ENCODE results near the gene PPIF. TPM values are rescaled to one million over a fixed set of nuclear protein-coding genes. Genes with fewer than 3 reads are reported as not detected.

The PPIF gene
- polyA plus RNA-seq, 6 donors from 2014 or later, result 9.5 to 16.1 (median 12.7) TPM

DNA sequence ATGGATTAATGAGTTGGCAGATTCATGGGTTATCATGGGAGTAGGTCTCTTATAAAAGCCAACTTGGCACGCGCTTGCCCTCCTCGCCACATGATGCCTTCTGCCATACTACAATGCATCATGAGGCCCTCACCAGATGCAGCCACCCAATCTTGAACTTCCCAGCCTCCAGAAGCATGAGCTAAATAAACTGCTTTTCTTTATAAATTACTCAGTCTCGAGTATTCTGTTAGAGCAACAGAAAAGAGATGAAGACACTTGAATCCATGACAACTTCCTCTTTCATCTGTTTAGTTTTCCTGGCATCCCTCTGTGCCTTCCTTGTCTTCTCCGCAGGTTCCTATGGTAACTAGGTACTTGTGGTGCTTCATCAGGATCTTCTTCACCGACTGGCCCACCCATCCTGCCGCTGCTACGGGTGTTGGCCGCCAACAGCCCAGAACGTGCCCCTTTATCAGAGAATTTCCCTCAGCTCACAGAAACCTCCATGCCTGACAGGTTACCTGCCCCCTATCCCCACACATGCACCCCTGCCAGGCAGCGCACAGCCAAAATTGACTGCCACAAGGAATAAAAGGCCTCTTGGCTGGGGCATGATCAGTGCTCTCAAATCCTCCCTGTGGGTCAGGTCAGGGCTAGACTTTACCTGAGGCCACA is 28.0 kb upstream of the PPIF start:
- Mint-ChIP-seq H3K4me1 (peaks cover 36 to 58% (median 45%) of the 10 kb centered on the region in 3 donors), H3K36me3 (peaks cover 7% of the 10 kb centered on the region in 2 donors), H3K4me3 (peak overlapping the region in 2 of 8 donors; percentile 1 to 83), H3K9me3 (peaks cover 0 to 6% (median 2%) of the 10 kb centered on the region in 7 donors), H3K27me3 (no peaks in the 10 kb centered on the region), H3K27ac (peak overlapping the region in 1 of 6 donors; percentile 85)
- ATAC-seq (ENCODE audit: low read depth in 2 of 2) (no peak), DNase-seq (no peak)

DNA sequence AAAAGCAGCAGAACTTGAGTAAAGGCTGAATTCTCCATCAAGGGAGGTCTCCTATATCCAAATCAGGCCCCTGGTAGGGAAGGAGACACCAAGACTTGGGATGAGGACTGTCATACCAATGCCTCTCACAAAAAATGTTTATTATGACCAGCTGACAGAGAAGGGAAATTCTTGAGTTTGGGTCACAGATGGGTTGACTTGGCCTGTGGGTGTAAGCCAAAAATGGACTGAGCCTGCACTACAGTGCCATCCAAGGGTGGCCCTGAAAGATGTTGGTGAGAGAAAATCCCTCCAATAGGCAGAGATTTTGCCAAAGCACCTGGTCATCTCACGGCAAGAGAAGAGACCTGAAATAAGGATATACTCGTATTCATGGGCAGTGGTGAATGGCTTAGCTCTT is 27.0 kb upstream of the PPIF start:
- Mint-ChIP-seq H3K27me3 (no peaks in the 10 kb centered on the region), H3K4me3 (no peak overlapping the region), H3K27ac (peak overlapping the region in 1 of 6 donors; percentile 56), H3K4me1 (peaks cover 36 to 58% (median 45%) of the 10 kb centered on the region in 3 donors), H3K36me3 (peaks cover 7% of the 10 kb centered on the region in 2 donors), H3K9me3 (peaks cover 0 to 6% (median 2%) of the 10 kb centered on the region in 7 donors)
- ATAC-seq (ENCODE audit: low read depth in 2 of 2), result no peak
- no peak for DNase-seq

DNA sequence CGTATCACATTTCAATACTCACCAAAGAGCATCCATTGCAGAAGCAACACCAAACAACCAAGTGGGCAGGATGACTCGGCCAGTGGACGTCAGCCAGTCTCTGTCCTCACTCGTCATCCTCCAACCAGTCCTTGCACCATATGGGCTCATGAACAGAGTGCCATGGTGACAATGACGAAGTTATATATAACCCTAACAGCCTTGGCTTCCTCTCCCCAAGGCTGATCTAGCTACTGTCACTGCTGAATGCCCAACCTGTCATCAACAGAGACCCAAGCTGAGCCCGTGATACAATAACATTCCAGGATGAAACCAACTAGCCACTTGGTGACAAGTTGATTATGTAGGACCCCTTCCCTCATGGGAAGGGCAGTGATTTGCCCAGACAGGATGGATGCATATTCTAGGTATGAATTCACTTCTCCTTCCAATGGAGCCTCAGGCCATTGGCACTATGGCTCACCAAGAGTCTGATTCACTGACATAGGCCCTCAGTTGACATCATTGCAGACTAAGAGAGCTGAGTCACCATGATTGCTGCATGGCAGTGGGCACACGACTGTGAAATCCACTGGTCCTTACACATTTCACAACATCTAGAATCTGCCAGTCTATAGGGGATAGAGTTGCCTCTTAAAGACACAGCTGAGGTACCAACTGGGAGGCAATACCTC is 26.3 kb upstream of the PPIF start:
- ATAC-seq (ENCODE audit: low read depth in 2 of 2) (no peak), DNase-seq (no peak)
- Mint-ChIP-seq H3K4me3 (no peak overlapping the region), H3K9me3 (peaks cover 0 to 6% (median 2%) of the 10 kb centered on the region in 7 donors), H3K27me3 (no peaks in the 10 kb centered on the region), H3K36me3 (peaks cover 1 to 7% of the 10 kb centered on the region in 2 donors), H3K27ac (no peak overlapping the region), H3K4me1 (peaks cover 36 to 53% (median 45%) of the 10 kb centered on the region in 3 donors)

DNA sequence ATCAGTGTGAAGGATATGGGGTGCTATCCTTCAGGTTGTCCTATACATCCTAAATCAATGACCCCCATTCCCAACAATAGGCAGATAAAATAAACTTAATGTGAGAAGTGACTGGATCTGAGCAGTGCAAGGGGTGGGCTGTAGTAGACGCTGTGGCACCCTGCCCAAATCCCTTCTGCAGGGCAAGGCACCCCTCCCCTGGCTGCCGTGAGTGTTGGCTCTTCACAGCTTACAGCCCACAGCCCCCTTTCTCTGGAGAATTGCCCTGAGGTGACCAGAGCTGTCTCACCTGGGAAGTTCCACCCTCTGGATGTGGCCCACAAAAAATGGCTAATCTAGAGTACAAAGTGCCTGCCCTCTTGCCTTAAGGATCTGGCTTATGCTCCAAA is 25.8 kb upstream of the PPIF start:
- Mint-ChIP-seq H3K4me1 (peaks cover 36 to 51% (median 45%) of the 10 kb centered on the region in 3 donors), H3K9me3 (peaks cover 0 to 6% (median 2%) of the 10 kb centered on the region in 7 donors), H3K36me3 (peaks cover 0 to 7% of the 10 kb centered on the region in 2 donors), H3K27ac (no peak overlapping the region), H3K4me3 (no peak overlapping the region), H3K27me3 (no peaks in the 10 kb centered on the region)
- ATAC-seq (ENCODE audit: low read depth in 2 of 2), result no peak
- no peak for DNase-seq

DNA sequence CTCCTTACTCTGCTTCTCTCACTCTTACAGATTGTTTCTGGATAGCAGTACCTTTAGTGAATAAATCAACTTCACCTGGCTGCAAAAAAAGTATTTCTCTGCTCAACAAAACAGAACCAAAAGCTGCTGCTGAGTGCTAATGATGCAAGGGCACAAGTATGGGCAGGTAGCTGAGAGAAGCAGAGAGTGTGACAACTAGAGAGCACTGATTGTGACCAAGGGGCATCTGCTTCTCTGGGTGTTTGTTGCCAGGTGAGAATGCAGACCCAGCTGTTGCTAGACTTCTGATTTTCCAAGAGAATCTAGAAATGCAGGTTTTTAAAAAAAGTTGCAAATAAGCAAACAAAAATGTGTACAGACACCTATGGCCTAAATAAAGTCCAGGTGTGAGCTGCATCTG is 25.3 kb upstream of the PPIF start:
- peaks cover 0 to 6% (median 2%) of the 10 kb centered on the region in 7 donors for H3K9me3 Mint-ChIP-seq
- no peak overlapping the region for H3K27ac Mint-ChIP-seq
- ATAC-seq (ENCODE audit: low read depth in 2 of 2) (no peak), DNase-seq (no peak)
- H3K4me3 Mint-ChIP-seq, result peak overlapping the region in 1 of 8 donors; percentile 13
- no peaks in the 10 kb centered on the region for H3K27me3 Mint-ChIP-seq
- H3K36me3 Mint-ChIP-seq, result peaks cover 0 to 7% of the 10 kb centered on the region in 2 donors
- peaks cover 31 to 47% (median 40%) of the 10 kb centered on the region in 3 donors for H3K4me1 Mint-ChIP-seq

DNA sequence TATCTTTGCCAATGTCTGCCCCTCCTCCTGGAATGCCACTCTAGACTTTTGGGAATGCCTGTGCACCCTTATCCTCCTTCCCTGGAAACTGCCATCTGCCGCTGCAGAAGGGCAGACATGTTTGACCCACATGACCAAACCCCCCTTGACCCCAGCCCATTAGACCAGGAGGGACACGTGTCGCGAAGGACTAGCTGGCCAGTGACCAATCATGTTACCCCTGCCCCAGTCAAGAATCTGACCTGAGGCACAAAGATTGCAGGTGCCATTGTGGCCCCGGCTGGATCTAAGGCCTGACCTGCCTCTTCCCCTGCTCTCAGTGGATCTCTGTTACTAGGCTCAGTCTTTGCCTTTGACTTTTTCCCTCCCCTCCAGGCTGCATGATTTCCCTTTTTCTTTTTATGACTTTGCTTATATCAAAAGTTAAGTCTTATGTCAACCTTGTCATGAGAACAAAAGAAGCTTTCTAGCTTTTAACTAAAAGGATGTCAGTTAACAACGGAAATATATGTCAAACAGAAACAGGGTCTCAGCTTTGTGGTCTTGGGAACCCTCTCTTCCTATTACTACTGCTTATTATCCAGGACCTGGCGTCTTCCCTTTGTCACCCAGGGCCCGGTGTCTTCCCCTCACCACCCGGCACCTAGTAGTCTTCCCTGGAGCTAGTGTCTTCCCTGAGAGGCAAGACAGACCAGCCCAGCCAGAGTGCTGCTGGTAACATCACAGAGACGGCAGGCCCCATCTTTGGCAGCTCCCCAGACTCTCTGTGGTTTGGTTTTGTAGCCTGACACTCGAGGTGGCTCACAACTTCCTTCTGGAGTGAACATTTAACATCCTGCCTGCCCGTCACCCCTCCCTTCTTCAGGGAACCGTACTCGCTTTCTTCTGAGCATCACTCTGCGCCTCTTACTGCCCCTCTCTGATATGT is 24.4 kb upstream of the PPIF start:
- H3K36me3 Mint-ChIP-seq, result peaks cover 0 to 7% of the 10 kb centered on the region in 2 donors
- DNase-seq, result peak; percentile 22
- ATAC-seq (ENCODE audit: low read depth in 2 of 2), result peak; percentile 76 to 80
- H3K4me3 Mint-ChIP-seq, result peak overlapping the region in 5 of 8 donors; percentile 1 to 68 (median 12)
- H3K9me3 Mint-ChIP-seq, result peaks cover 0 to 6% (median 2%) of the 10 kb centered on the region in 7 donors
- H3K27ac Mint-ChIP-seq, result peak overlapping the region in 5 of 6 donors; percentile 34 to 74 (median 48)
- H3K4me1 Mint-ChIP-seq, result peaks cover 22 to 37% (median 31%) of the 10 kb centered on the region in 3 donors
- H3K27me3 Mint-ChIP-seq, result no peaks in the 10 kb centered on the region

DNA sequence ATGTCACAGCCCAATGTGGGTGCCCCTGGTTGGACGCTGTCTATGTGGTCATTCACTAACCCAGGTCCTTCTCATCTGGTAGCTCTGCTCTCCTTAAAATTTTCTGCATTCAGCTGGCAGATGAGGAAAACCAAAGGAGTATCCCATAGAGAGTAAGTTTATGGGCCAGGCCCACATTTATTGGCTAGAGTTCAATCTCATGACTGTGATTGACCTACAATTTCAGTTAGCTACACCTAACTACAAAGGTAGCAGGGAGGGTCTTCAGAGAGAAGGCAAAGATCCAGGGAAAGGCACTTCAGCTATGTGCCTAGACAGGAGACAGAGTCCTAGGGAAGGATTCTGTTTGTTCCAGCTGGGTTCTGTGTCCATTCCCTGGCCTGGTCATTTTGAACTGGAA is 23.7 kb upstream of the PPIF start:
- DNase-seq, result no peak
- H3K4me1 Mint-ChIP-seq, result peaks cover 15 to 30% (median 23%) of the 10 kb centered on the region in 3 donors
- peaks cover 0 to 6% of the 10 kb centered on the region in 2 donors for H3K36me3 Mint-ChIP-seq
- H3K9me3 Mint-ChIP-seq, result peaks cover 0 to 6% (median 2%) of the 10 kb centered on the region in 7 donors
- H3K4me3 Mint-ChIP-seq, result peak overlapping the region in 3 of 8 donors; percentile 1 to 21 (median 4)
- no peaks in the 10 kb centered on the region for H3K27me3 Mint-ChIP-seq
- H3K27ac Mint-ChIP-seq, result peak overlapping the region in 4 of 6 donors; percentile 34 to 74 (median 41)
- ATAC-seq (ENCODE audit: low read depth in 2 of 2), result no peak

DNA sequence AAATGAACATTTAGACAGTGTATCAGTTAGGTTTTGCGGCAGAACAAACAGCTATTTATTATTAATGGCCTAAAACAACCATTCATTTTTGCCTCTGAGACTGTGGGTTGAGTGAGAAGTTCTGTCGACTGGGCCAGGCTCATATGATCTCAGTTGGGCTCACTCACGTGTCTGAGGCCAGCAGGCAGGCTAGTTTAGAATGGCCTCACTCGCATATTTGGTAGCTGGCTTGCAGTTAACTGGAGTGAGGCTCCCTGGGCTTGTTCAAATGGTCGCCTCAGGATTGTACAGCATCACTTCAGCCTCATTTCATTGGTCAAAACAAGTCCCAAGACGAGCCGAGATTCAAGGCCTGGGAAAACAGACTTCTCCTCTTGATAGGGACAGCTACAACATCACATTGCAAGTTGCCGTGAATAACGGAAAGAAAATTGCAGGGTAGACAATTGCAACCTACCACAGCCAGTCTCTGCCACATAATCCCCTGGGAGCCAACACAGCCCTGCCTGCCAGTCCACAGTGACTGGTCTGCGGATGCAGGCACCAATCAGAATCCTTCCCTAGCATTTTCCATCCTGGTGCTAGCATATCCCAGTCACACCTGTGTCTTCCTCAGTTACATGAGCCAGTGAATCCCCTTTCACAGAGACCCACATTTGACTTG is 23.1 kb upstream of the PPIF start:
- H3K9me3 Mint-ChIP-seq, result peaks cover 0 to 3% (median 0%) of the 10 kb centered on the region in 7 donors
- H3K27me3 Mint-ChIP-seq, result no peaks in the 10 kb centered on the region
- H3K27ac Mint-ChIP-seq, result peak overlapping the region in 1 of 6 donors; percentile 45
- H3K4me1 Mint-ChIP-seq, result peaks cover 12 to 25% (median 18%) of the 10 kb centered on the region in 3 donors
- H3K36me3 Mint-ChIP-seq, result peaks cover 0 to under 1% of the 10 kb centered on the region in 2 donors
- DNase-seq (no peak), ATAC-seq (ENCODE audit: low read depth in 2 of 2) (no peak)
- no peak overlapping the region for H3K4me3 Mint-ChIP-seq

DNA sequence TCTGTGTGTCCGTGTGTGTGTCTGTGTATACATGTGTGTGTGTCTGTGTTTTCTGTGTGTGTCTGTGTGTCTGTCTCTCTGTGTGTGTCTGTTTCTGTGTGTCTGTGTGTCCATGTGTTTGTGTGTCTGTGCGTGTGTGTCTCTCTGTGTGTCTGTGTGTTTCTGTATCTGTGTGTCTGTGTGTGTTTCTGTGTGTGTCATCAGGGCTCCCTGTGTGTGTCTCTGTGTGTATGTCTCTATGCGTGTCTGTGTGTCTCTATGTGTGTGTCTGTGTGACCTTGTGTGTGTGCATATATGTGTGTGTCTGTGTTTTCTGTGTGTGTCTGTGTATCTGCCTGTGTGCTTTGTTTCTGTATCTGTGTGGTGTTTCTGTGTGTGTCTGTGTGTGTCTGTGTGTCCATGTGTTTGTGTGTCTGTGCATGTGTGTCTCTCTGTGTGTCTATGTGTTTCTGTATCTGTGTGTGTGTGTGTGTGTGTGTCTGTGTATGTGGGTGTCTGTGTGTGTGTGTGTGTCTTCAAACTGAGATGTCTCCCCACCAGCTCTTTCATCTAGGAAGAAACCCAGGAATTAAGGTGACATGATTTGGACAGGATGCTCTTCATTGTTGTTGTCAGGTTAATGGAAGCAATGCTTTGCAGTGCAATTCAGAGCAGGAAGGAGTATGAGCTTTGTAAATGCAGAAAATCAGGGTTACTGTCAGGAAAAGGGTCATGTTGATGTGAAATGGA is 20.7 kb upstream of the PPIF start:
- no peak overlapping the region for H3K27ac Mint-ChIP-seq
- ATAC-seq (ENCODE audit: low read depth in 2 of 2) (no peak), DNase-seq (no peak)
- H3K36me3 Mint-ChIP-seq, result no peaks in the 10 kb centered on the region
- peaks cover 12 to 25% (median 15%) of the 10 kb centered on the region in 3 donors for H3K4me1 Mint-ChIP-seq
- H3K4me3 Mint-ChIP-seq, result no peak overlapping the region
- no peaks in the 10 kb centered on the region for H3K27me3 Mint-ChIP-seq
- H3K9me3 Mint-ChIP-seq, result no peaks in the 10 kb centered on the region

DNA sequence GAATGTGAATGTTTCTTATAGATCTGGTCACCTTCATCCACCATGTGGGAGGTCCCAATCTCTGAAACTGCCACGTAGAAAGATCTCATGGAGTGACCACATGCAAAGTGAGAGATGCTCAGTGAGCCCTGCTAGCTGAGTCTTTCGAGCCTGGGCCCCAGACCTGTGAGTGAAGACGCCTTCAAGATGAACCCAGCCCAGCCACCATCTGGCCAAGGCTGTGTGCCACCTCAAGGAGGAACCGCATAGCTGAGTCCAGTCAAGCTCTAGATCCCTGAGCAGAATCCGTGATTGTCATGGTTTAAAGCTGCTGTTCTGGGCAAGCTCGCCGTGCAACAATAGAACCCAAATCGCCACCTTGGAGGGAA is 20.2 kb upstream of the PPIF start:
- no peak for ATAC-seq (ENCODE audit: low read depth in 2 of 2)
- H3K4me1 Mint-ChIP-seq, result peaks cover 16 to 30% (median 21%) of the 10 kb centered on the region in 3 donors

DNA sequence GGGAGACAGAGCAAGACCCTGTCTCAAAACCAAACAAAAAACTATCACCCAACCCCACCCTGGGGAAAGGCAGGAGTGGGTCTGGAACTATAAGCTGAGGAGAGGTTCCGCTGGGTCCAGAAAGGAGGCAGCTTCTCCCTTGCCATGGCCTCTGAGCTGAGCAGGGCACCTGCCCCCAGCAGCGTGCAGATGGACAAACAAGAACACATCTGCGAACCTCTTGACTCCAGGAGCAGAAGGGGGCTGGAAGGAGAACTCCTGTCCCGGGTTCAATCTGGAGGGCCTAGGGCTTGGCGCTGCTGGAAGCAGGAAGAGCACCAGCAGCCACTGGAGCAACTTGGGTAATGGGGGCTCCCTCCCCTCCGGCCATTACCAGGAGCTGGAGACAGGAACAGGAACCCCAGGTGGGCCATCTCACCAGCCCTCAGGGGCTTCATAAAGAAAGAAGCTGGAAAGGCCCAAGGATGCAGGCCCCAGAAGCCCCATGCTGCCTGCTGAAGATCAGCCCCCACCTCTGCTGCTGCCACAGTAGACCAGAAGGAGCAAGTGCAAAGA is 19.0 kb upstream of the PPIF start:
- H3K4me1 Mint-ChIP-seq, result peaks cover 11 to 20% (median 13%) of the 10 kb centered on the region in 3 donors
- DNase-seq (no peak), ATAC-seq (ENCODE audit: low read depth in 2 of 2) (no peak)
- no peak overlapping the region for H3K4me3 Mint-ChIP-seq
- no peak overlapping the region for H3K27ac Mint-ChIP-seq
- no peaks in the 10 kb centered on the region for H3K36me3 Mint-ChIP-seq
- no peaks in the 10 kb centered on the region for H3K9me3 Mint-ChIP-seq
- no peaks in the 10 kb centered on the region for H3K27me3 Mint-ChIP-seq

More for the DNA sequence above, 20.2 kb upstream of the PPIF start:
- no peaks in the 10 kb centered on the region for H3K27me3 Mint-ChIP-seq
- H3K9me3 Mint-ChIP-seq, result no peaks in the 10 kb centered on the region
- H3K4me3 Mint-ChIP-seq, result no peak overlapping the region
- H3K36me3 Mint-ChIP-seq, result no peaks in the 10 kb centered on the region
- no peak overlapping the region for H3K27ac Mint-ChIP-seq
- DNase-seq, result no peak

Data from naive B cell (primary cell).